ENCODE results near the gene TANC1.

GRCh38 chr2:159032580-159032979 lies 64.1 kb downstream of the TANC1 start:
- TF ChIP-seq CTCF (IDR thresholded peaks at IDR 0.05; ENCODE audit: borderline replicate concordance, extremely low read depth, low read length, poor library complexity, severe bottlenecking) (no peak), EZH2 (IDR thresholded peaks at IDR 0.05; ENCODE audit: borderline replicate concordance, low read depth, low read length, severe bottlenecking) (no peak)

All from DND-41 (cell line).